A673 (cell line): ENCODE measurements around the gene AIM2.

ENCODE experiments used
- EZH2 ChIP-seq: fragments of 200-600 bp; sonication (generic); IDR thresholded peaks from 2 replicates; pipeline ENCODE4 v1.6.1; 2017; ENCODE audit warnings: borderline replicate concordance, low read depth, mild to moderate bottlenecking, mixed read lengths, antibody characterized with exemption, low read length; ENCODE audit not compliant: poor library complexity, severe bottlenecking
- TF ChIP-seq, protein P1 (sequence below): fragments of 300-800, 200-600 bp; sonication (generic); conservative IDR thresholded peaks from 2 replicates; pipeline ENCODE4 v1.5.1; 2017; ENCODE audit warnings: low read depth, mild to moderate bottlenecking, antibody characterized with exemption, low read length, moderate library complexity, mixed read lengths

- TF ChIP-seq, protein P1, sequence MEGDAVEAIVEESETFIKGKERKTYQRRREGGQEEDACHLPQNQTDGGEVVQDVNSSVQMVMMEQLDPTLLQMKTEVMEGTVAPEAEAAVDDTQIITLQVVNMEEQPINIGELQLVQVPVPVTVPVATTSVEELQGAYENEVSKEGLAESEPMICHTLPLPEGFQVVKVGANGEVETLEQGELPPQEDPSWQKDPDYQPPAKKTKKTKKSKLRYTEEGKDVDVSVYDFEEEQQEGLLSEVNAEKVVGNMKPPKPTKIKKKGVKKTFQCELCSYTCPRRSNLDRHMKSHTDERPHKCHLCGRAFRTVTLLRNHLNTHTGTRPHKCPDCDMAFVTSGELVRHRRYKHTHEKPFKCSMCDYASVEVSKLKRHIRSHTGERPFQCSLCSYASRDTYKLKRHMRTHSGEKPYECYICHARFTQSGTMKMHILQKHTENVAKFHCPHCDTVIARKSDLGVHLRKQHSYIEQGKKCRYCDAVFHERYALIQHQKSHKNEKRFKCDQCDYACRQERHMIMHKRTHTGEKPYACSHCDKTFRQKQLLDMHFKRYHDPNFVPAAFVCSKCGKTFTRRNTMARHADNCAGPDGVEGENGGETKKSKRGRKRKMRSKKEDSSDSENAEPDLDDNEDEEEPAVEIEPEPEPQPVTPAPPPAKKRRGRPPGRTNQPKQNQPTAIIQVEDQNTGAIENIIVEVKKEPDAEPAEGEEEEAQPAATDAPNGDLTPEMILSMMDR, result no peak
- no peak for TF ChIP-seq EZH2
Observed at GRCh38 chr1:159055181-159055641, 21.4 kb downstream of the AIM2 start.
